ENCODE measurements around the gene AMPD2.
"Not testable (repeated sequence)": the region's sequence is repeated elsewhere in the genome, so short reads cannot be mapped to it uniquely, and the experiment has no call there.

AMPD2 gene

DNA sequence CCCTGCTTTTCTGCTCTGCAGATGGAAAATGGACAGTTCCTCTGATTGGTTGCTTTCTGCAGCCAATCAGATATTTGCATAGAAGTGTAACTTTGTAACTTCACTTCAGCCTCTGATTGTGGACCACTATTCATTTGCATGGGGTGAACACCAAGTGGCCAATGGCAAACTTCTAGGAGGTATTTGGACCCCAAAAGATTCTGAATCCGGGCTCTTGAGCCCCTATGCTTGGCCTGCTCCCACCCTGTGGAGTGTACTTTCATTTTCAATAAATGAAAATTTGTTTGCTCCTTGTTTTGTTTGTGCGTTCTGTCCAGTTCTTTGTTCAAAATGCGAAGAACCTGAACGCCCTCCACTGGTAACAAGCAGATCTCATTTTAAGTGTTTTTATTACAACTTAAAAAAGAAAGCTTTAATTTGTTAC, 29.9 kb downstream of the AMPD2 start:
- no peak for DNase-seq (ENCODE audit: low read depth in 1 of 2, low spot score in 1 of 2)

DNA sequence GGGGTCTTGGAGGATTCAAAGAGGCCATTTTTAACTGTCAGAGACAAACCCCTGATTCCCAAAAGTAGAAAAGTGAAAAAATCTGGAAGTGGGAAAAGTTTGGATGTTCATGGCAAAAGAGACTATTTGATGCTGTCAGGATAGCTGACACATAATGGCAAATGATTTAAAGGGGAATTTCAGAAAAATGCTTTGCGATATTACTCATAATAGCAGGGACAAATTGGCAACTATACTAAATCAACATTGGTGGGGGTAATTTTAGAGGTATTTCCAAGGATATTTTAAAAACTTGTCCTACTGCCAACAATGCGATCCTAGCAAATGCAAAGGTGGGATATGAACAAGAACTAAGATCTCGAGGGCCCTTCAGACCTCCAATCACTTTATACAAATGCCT, 31.0 kb downstream of the AMPD2 start:
- no peak for DNase-seq (ENCODE audit: low read depth in 1 of 2, low spot score in 1 of 2)

DNA sequence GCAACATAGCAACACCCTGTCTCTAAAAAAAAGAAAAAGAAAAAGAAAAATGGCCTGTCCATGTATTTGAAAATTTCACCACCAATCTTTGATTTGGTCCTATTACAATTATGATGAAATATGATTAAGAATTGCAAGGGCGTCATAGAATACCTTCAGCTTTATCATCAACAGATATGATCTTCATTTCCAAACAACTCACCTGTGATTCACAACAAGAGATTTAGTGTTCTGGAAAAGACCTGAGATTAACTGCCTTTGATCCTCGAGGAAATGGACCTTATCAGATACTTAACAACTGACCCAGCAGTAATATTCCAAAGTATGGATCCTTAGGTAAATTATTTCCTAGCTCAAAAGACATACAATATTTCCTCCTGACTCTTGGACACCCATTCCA, 32.8 kb downstream of the AMPD2 start:
- no peak for DNase-seq (ENCODE audit: low read depth in 1 of 2, low spot score in 1 of 2)

GRCh38 chr1:109653306-109653705, 33.7 kb downstream of the AMPD2 start:
- no peak for DNase-seq (ENCODE audit: low read depth in 1 of 2, low spot score in 1 of 2)

DNA sequence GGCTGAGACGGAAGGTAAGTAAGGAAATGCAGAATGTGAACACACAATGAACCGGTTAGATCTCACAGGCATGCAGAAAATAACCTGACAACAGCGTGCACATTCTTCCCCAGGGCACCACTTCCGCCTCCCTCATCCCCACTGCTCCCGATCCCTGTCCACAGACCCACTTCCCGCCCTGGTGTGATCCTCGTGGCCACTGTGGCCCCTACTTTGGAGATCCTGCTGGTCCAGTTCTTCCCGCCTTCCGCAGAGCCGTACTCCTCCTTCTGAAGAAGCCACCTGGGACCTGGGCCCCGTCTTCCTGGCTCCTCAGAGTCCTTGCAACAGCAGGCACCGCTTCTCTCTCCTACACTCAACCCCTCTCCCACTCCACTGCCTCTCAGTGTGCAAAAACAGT, 34.9 kb downstream of the AMPD2 start:
- no peak for DNase-seq (ENCODE audit: low read depth in 1 of 2, low spot score in 1 of 2)

DNA sequence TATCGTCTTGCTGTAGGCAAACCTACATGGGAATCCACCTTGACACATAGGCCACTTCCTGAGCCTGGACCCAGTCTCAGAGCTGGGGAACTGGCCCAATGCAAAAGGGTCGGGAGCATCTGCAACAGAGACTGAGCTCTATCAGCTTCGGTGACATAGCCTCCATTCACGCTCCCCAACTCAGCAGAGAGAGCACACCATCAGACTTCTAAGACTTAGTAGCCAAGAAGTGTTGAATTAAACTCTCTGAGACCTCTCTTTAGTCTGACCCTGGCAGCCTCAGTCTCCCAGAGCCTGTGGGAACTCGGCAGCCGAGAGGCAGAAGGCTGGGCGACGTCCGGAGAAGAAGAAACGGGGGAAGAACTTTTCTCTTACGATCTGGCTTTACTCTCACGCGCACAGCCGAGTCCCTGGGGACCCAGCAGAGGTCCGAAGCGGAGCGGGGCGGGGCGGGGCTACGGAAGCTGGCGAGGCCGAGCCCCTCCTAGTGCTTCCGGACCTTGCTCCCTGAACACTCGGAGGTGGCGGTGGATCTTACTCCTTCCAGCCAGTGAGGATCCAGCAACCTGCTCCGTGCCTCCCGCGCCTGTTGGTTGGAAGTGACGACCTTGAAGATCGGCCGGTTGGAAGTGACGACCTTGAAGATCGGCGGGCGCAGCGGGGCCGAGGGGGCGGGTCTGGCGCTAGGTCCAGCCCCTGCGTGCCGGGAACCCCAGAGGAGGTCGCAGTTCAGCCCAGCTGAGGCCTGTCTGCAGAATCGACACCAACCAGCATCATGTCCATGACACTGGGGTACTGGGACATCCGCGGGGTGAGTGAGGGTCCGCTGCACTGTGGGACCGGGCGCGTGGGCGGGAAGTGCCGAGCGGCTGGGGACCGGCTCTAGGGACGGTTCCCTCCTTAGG, 36.2 kb downstream of the AMPD2 start, which contains the start of gene GSTM4:
TSS of gene GSTM4 (plus strand) at position 485 of the 905 bp plus-strand sequence. CDS start at position 776, 291 bp downstream.
- peak; percentile 31 to 44 for DNase-seq (ENCODE audit: low read depth in 1 of 2, low spot score in 1 of 2)

DNA sequence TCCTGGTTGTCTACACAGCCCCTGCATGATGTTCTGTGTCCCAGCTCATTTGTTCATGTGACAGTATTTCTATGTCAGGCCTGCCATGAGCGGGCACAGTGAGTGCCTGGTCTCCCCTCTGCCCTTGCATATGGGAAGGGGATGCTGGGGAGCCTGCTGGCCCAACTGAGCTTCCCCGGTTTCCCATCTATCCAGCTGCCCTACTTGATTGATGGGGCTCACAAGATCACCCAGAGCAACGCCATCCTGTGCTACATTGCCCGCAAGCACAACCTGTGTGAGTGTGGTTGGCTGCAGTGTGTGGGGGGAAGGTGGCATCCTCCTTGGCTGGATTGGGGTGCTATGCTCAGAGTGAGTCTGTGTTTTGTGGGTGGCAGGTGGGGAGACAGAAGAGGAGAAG, 37.8 kb downstream of the AMPD2 start:
- DNase-seq (ENCODE audit: low read depth in 1 of 2, low spot score in 1 of 2), result no peak

DNA sequence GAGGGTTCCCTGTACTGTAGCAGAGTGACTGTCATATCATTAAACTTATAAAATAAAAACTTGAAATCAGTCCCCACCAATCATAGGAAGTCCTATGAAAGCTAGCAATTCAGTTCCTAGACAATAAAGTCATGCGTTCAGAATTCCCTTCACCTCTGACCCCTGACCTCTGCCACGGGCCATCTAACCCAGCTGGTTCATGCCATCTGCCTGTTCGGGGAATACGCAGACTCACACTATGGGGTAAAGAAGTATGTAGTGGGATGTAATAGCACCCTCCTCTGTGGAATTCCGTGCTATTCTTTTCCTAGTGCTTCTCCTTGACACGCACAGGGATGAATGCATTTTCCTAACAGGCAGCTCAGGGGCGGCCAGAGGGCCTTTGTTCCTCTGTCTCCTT, 38.3 kb downstream of the AMPD2 start:
- no peak for DNase-seq (ENCODE audit: low read depth in 1 of 2, low spot score in 1 of 2)

DNA sequence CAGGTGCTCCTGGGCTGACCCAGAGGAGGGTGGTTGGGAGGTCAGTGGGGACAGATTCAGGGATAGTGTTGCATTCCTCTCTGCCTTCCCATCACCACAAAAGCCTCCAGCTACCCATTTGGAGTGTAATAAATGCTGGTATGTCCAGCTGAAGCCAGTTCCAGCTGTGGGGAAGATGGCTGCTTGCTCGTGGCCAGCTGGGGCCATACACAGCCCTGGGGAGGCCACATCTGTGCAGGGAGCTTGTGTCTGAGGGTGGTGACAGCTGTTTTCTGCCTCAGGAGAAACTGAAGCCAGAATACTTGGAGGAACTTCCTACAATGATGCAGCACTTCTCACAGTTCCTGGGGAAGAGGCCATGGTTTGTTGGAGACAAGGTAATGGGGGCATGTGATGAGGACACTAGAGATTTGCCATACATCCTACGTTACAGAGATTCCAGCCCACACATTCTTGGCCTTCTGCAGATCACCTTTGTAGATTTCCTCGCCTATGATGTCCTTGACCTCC, 39.0 kb downstream of the AMPD2 start:
- DNase-seq (ENCODE audit: low read depth in 1 of 2, low spot score in 1 of 2), result no peak

DNA sequence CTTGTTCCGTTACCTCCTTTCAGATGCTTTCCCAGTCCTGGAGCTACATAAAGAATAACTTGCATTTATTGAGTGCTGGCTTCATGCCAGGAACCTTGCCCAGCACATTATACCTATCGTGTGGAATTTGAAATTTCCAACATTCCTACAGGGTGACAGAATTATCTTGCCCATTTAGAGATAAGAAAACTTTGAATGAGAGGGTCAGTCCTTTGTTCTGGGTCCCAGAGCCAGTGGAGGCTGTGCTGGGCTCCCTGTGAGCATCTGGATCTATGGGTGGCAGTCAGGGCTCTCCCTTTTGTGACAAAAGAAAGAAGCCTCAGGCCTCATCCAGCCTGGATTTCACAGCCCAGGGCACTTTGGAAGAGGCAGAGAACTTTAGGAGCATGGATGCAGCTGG, 39.5 kb downstream of the AMPD2 start:
- DNase-seq (ENCODE audit: low read depth in 1 of 2, low spot score in 1 of 2), result no peak

- no peak for DNase-seq (ENCODE audit: low read depth in 1 of 2, low spot score in 1 of 2)
These were observed 40.5 kb downstream of the AMPD2 start for GRCh38 chr1:109659997-109660690.

- DNase-seq (ENCODE audit: low read depth in 1 of 2, low spot score in 1 of 2), result not testable (repeated sequence)
These were observed 41.0 kb downstream of the AMPD2 start for GRCh38 chr1:109660691-109661026.

- no peak for DNase-seq (ENCODE audit: low read depth in 1 of 2, low spot score in 1 of 2)
These were observed 41.8 kb downstream of the AMPD2 start for GRCh38 chr1:109661391-109661790.

DNA sequence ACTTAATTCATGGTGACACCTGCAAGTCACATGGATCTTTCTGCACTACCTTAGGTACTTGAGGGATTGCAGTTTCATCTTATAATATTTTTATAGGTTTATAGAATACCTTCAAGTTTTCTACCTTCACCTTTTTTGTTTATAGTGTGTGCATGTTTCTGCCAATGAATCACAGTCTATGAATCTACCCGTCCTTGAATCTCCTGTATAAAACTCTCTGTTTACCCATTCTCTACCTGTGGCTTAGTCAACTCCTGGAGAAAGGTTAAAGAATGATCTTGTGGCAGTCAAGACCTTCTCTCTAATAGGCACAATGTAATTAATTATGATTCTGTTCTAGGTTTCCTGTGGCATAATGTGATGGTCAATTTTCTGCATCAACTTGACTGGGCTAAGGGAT, 45.0 kb downstream of the AMPD2 start:
- no peak for DNase-seq (ENCODE audit: low read depth in 1 of 2, low spot score in 1 of 2)

DNA sequence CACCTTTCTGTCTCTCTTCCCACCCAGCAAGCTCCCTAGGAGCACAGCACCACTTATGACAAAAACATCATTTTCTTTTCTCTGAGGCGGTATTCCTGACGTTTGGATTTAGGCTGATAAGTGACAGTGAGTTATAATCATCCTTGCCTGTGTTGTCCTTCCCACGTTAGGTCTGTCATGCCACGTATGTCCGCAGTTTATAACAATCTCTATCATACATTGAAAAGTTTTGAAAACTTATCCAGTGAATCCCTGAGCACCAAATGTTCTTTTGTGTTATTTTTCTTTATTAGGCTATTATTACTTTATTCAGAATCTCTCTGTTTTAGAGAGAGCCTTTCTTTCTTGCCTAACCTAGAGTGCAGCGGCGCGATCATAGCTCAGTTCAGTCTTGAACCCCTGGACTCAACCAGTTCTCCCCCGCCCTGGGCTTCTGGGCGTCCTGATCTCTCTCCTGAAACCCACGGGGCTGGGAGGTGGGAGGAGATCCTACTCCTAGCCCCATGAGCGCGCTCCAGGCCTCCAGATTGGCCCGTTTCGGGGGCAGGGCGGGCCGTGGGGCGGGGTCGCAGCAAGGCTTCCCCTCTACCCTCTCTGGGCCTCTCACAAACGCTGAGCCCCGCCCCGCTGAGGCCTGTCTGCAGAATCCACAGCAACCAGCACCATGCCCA, 48.0 kb downstream of the AMPD2 start, which contains the start of gene GSTM2:
TSS of gene GSTM2 (plus strand) at position 606 of the 671 bp plus-strand sequence. CDS start at position 665, 59 bp downstream.
- peak; percentile 63 to 64 for DNase-seq (ENCODE audit: low read depth in 1 of 2, low spot score in 1 of 2)

- DNase-seq (ENCODE audit: low read depth in 1 of 2, low spot score in 1 of 2), result no peak
These were observed 48.6 kb downstream of the AMPD2 start for GRCh38 chr1:109668123-109668775.

DNA sequence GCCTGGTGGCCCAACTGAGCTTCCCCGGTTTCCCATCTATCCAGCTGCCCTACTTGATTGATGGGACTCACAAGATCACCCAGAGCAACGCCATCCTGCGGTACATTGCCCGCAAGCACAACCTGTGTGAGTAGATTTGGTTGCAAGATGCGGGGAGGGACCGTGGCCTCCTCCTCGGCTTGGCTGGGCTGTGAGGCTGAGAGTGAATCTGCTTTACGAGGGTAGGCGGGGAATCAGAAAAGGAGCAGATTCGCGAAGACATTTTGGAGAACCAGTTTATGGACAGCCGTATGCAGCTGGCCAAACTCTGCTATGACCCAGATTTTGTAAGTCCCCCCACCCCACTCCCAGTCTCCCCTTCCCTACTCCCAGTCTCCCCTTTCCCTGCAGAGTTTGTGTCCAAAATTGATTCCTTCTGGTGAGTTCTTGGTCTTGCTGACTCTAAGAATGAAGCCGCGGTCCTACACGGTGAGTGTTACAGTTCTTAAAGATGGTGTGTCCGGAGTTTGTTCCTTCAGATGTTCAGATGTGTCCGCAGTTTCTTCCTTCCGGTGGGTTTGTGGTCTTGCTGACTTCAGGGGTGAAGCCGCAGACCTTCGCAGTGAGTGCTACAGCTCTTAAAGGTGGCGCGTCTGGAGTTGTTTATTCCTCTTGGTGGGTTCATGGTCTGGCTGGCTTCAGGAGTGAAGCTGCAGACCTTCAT, 49.8 kb downstream of the AMPD2 start:
- no peak for DNase-seq (ENCODE audit: low read depth in 1 of 2, low spot score in 1 of 2)

DNA sequence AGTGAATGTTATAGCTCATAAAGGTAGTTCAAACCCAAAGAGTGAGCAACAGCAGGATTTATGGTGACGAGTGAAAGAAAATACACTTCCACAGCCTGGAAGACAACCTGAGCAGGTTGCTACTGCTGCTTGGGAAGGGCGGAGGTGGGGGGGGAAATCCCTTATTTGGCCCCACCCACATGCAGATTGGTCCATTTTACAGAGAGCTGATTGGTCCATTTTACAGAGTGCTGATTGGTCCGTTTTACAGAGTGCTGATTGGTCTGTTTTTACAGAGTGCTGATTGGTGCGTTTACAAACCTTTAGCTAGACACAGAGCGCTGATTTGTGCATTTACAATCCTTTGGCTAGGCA, 50.3 kb downstream of the AMPD2 start:
- not testable (repeated sequence) for DNase-seq (ENCODE audit: low read depth in 1 of 2, low spot score in 1 of 2)

DNA sequence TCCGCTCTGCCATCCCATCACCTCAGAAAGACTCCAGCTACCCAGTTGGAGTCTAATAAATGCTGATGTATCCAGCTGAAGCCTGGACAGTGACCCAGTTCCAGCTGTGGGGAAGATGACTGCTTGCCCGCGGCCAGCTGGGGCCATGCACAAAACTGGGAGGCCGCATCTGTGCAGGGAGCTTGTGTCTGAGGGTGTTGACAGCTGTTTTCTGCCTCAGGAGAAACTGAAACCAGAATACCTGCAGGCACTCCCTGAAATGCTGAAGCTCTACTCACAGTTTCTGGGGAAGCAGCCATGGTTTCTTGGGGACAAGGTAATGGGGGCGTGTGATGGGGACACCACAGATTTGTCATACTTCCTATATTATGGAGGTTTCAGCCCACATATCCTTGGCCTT, 51.4 kb downstream of the AMPD2 start:
- DNase-seq (ENCODE audit: low read depth in 1 of 2, low spot score in 1 of 2), result no peak

GRCh38 chr1:109673861-109674260, 54.2 kb downstream of the AMPD2 start:
- not testable (repeated sequence) for DNase-seq (ENCODE audit: low read depth in 1 of 2, low spot score in 1 of 2)

All from activated T-helper 1 cell treated with anti-CD3 and anti-CD28 coated beads, Interleukin-2, amount 50 U/mL, for 16 hours (primary cell).